Esophagus squamous epithelium (tissue), 4 donors: ENCODE results near the gene COG4.

Experiments
- CTCF ChIP-seq, 6 experiments: fragments of 450-650 bp in 4 of 6; fragments of 200-600 bp in 2 of 6; sonication (generic) in 2 of 6; IDR thresholded peaks; one replicate each; pipeline ENCODE4 v1.5.1; 2016 to 2019; ENCODE audit warnings: antibody characterized with exemption in 6 of 6, mild to moderate bottlenecking in 4 of 6, moderate library complexity in 4 of 6
- POLR2A ChIP-seq, 4 donors: fragments of 450-650 bp; IDR thresholded peaks; one replicate each; pipeline ENCODE4 v1.6.1; 2017; ENCODE audit warnings: antibody characterized with exemption in 4 of 4, mild to moderate bottlenecking in 4 of 4, moderate library complexity in 3 of 4

DNA sequence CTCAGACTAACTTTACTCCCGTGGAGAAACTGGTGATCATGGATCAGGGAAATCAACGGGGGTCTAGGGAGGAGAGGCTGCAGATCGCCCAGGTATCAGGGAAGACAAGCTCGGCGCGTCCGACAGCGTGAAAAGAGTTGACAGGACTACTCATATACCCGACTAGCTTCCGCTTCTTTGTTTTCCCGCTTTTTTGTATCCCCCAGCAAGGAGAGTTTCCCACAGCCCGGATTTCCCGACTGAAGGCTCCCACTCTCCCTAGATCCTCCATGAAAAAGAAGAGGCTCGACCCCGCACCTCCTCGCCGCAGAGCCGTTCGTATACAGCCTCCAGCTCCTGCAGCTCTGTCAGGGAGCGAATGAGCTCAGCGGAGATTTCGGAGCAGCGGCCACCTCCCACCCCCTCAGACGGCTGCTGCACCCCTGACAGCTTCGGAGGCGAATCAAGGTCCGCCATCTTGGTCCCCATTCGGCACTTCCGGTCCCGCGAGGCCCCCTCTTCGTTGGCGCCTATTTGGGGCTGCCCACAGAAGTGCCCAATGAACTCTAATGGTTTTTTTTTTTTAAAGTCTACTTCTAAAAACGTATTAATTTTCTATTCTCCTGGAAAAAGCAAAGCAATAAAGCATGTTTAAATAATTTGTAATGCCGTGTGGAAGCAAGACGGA lies at the start of gene COG4:
- no peak for TF ChIP-seq CTCF (IDR thresholded peaks at IDR 0.05)
- TF ChIP-seq POLR2A (IDR thresholded peaks at IDR 0.05), result peak in 1 of 4 donors; percentile 16
